ENCODE results near the gene LRRK1.

Gene LRRK1

GRCh38 chr15:101113114-101114005, 194.2 kb downstream of the LRRK1 start:
- no peak for DNase-seq (ENCODE audit: low spot score)

- DNase-seq (ENCODE audit: low spot score): no peak
Observed at GRCh38 chr15:101114166-101114565, 195.0 kb downstream of the LRRK1 start.

GRCh38 chr15:101114610-101115009, 195.5 kb downstream of the LRRK1 start:
- DNase-seq (ENCODE audit: low spot score): no peak

GRCh38 chr15:101115393-101115785, 196.2 kb downstream of the LRRK1 start:
- no peak for DNase-seq (ENCODE audit: low spot score)

- no peak for DNase-seq (ENCODE audit: low spot score)
Observed at GRCh38 chr15:101115786-101116680, 196.9 kb downstream of the LRRK1 start.

GRCh38 chr15:101116681-101116976, 197.5 kb downstream of the LRRK1 start:
- no peak for DNase-seq (ENCODE audit: low spot score)

GRCh38 chr15:101118116-101118515, 199.0 kb downstream of the LRRK1 start:
- DNase-seq (ENCODE audit: low spot score): no peak

GRCh38 chr15:101118615-101119014, 199.5 kb downstream of the LRRK1 start:
- DNase-seq (ENCODE audit: low spot score): no peak

GRCh38 chr15:101119181-101119580, 200.0 kb downstream of the LRRK1 start:
- no peak for DNase-seq (ENCODE audit: low spot score)

All from NAMALWA (cell line).